GM23338 (cell line): Measurements from ENCODE around the gene CAPN14. TPM values are rescaled to one million over a fixed set of nuclear protein-coding genes. Genes with fewer than 3 reads are reported as not detected.

ENCODE experiments used
- ATAC-seq: fragments of 200-7000 bp; cut with Tn5 transposase; 3 replicates; pipeline ENCODE4 v1.9.1; 2020
- DNase-seq: peaks from one replicate; pipeline ENCODE4 v3.0.0-alpha.2; 2015; ENCODE audit warnings: low spot score
- H2AFZ ChIP-seq: fragments of 200-600 bp; sonication (generic); 2 replicates; pipeline ENCODE4 v1.8.0; 2016; ENCODE audit warnings: antibody characterized with exemption, mild to moderate bottlenecking, moderate library complexity
- H3F3A ChIP-seq: fragments of 200-600 bp; sonication (generic); replicated peaks from 2 replicates; pipeline ENCODE4 v1.8.0; 2017; ENCODE audit warnings: antibody characterized with exemption, mixed run types, low read depth
- H3K27ac ChIP-seq: fragments of 200-600 bp; sonication (generic); 2 replicates; pipeline ENCODE4 v1.6.1; 2016; ENCODE audit warnings: low read depth
- H3K27me3 ChIP-seq: fragments of 200-600 bp; sonication (generic); 2 replicates; pipeline ENCODE4 v1.8.0; 2016; ENCODE audit warnings: mild to moderate bottlenecking, mixed run types, moderate library complexity; ENCODE audit not compliant: insufficient read depth
- H3K36me3 ChIP-seq: fragments of 200-600 bp; sonication (generic); 2 replicates; pipeline ENCODE4 v1.8.0; 2016; ENCODE audit warnings: mild to moderate bottlenecking; ENCODE audit not compliant: insufficient read depth
- H3K4me1 ChIP-seq: fragments of 200-600 bp; sonication (generic); 2 replicates; pipeline ENCODE4 v1.8.0; 2016; ENCODE audit warnings: mild to moderate bottlenecking, moderate library complexity; ENCODE audit not compliant: insufficient read depth
- H3K4me2 ChIP-seq: fragments of 200-600 bp; sonication (generic); 2 replicates; pipeline ENCODE4 v1.7.1; 2017; ENCODE audit warnings: mixed run types
- H3K4me3 ChIP-seq: fragments of 200-600 bp; sonication (generic); 2 replicates; pipeline ENCODE4 v1.6.1; 2016; ENCODE audit warnings: mixed run types
- H3K79me2 ChIP-seq: fragments of 200-600 bp; sonication (generic); replicated peaks from 2 replicates; pipeline ENCODE4 v1.8.0; 2017; ENCODE audit warnings: mild to moderate bottlenecking; ENCODE audit not compliant: insufficient read depth
- H3K9me2 ChIP-seq: fragments of 200-600 bp; sonication (generic); 2 replicates; pipeline ENCODE4 v1.8.0; 2017; ENCODE audit not compliant: insufficient read depth
- H4K20me1 ChIP-seq: fragments of 200-600 bp; sonication (generic); replicated peaks from 2 replicates; pipeline ENCODE4 v1.8.0; 2017; ENCODE audit warnings: mild to moderate bottlenecking; ENCODE audit not compliant: insufficient read depth
- H3K27ac Mint-ChIP-seq: 2 replicates; pipeline ENCODE4 v1.8.0; 2020; ENCODE audit warnings: inconsistent platforms, mild to moderate bottlenecking, moderate library complexity, mixed read lengths
- H3K27me3 Mint-ChIP-seq: 3 replicates; pipeline ENCODE4 v1.8.0; 2022; ENCODE audit warnings: low read depth, mild to moderate bottlenecking, moderate library complexity, mixed read lengths, inconsistent platforms; ENCODE audit not compliant: insufficient read depth, poor library complexity
- H3K36me3 Mint-ChIP-seq: 3 replicates; pipeline ENCODE4 v1.8.0; 2021; ENCODE audit warnings: low read depth, mild to moderate bottlenecking, inconsistent platforms, moderate library complexity, mixed read lengths
- H3K4me1 Mint-ChIP-seq: 3 replicates; pipeline ENCODE4 v1.8.0; 2020; ENCODE audit warnings: mild to moderate bottlenecking, inconsistent platforms, mixed read lengths
- H3K4me3 Mint-ChIP-seq: 3 replicates; pipeline ENCODE4 v1.8.0; 2021; ENCODE audit warnings: moderate library complexity, mild to moderate bottlenecking, inconsistent platforms, mixed read lengths
- H3K9me3 Mint-ChIP-seq: 3 replicates; pipeline ENCODE4 v1.8.0; 2020; ENCODE audit warnings: moderate library complexity, mild to moderate bottlenecking, inconsistent platforms, mixed read lengths
- CTCF ChIP-seq, 2 experiments: fragments of 200-600 bp in 1 of 2; sonication (generic) in 1 of 2; conservative IDR thresholded peaks; 2 replicates each; pipeline versions ENCODE4 v1.5.1 to v1.6.1; 2016 to 2017; ENCODE audit warnings: antibody characterized with exemption in 2 of 2, low read depth in 2 of 2, mild to moderate bottlenecking in 2 of 2, moderate library complexity in 1 of 2
- EZH2 ChIP-seq: fragments of 200-600 bp; sonication (generic); IDR thresholded peaks from one replicate; pipeline ENCODE4 v1.8.0; 2017; ENCODE audit warnings: antibody characterized with exemption, mild to moderate bottlenecking, low read depth; ENCODE audit not compliant: unreplicated experiment
- JUNB ChIP-seq: IDR thresholded peaks from one replicate; pipeline ENCODE4 v1.6.1; 2016; ENCODE audit warnings: antibody characterized with exemption; ENCODE audit not compliant: unreplicated experiment
- REST ChIP-seq: IDR thresholded peaks from one replicate; pipeline ENCODE4 v1.6.1; 2018; ENCODE audit warnings: antibody characterized with exemption; ENCODE audit not compliant: unreplicated experiment
- STAT1 ChIP-seq: IDR thresholded peaks from one replicate; pipeline ENCODE4 v1.6.1; 2016; ENCODE audit warnings: antibody characterized with exemption; ENCODE audit not compliant: unreplicated experiment
- ZNF114 ChIP-seq: fragments of 250-450 bp; sonication (Bioruptor Pico); IDR thresholded peaks from 2 replicates; pipeline ENCODE4 v1.5.0; 2020; ENCODE audit warnings: mild to moderate bottlenecking, moderate library complexity
- ZNF331 ChIP-seq: fragments of 250-450 bp; sonication (Bioruptor Pico); IDR thresholded peaks from 2 replicates; pipeline ENCODE4 v1.5.0; 2020; ENCODE audit warnings: low read depth, mild to moderate bottlenecking, moderate library complexity
- ZNF462 ChIP-seq: fragments of 250-450 bp; sonication (Bioruptor Pico); IDR thresholded peaks from 2 replicates; pipeline ENCODE4 v1.5.0; 2020; ENCODE audit warnings: mild to moderate bottlenecking, moderate library complexity
- polyA plus RNA-seq: library from polyadenylated mRNA; unstranded; fragments of >200 nt; fragmentation: Nextera tagmentation; extraction: Ambion mirVana; gene quantifications from 2 replicates; pipeline ENCODE4 v1.2.1, GENCODE V29; 2016
- total RNA-seq: library from RNA; depleted of rRNA; stranded (reverse); fragments of >200 nt; shearing (Covaris generic); gene quantifications from 2 replicates; pipeline ENCODE4 v1.2.3, GENCODE V29; 2014

The CAPN14 gene
- total and polyA plus RNA-seq, 2 experiments from 2014 or later: 0.15 TPM; not detected in 1

DNA sequence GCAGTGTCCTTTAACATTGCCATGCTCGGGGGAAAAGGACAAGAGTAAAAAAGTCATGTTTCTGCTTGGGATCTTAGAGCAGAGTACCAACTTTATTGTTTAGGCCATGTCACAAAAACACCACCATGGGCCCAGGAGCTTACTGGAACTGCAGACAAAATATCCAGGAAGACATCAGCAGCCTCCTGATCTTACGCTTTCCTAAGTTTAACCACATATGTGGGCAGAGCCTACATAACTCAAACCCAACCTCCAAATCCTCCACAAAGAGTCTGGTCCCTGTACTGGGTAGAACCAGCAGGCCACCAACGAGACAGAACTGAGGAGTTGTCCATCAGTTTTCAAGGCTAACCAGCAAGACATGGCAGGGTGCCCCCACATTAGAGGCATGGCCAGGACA, 89.4 kb downstream of the CAPN14 start (continued):
- TF ChIP-seq REST: no peak
- no peak for TF ChIP-seq STAT1

DNA sequence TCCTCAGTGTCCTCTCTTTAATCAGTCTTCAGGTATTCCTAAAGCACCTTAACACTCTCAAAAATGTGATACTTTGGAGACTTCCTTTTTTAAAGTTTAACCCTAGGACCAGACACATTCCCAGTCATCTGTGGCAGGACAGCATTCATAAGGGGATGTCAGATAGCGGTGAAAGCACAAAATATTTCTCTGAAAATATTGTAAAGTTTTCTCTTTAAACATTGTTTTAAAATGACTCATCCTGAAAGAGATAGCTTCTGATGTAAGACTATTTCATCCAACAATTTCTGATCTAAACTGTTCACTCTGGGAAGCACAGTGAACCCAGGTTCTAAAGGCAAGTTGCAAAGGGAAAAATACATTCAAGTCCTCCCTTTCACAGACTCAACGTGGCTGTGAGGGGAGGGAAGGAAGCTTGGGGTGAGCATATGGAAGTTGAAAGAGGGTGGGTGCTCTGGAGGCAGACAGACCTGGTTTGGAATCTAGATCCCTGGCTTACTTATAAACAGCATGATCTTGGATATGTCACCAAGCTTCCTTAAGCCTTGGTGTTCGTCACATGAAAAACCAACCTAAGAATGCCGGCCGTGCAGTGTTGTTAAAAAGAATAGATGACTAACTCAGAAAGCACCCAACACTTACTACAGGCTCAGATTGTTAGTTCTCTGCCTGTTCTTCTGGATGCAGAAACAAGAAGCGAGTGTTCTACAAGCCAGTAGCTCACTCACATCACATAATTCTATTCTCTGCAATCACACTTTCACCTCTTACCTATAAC, 91.2 kb downstream of the CAPN14 start:
- Histone ChIP-seq H3K27ac (no peak overlapping the region), H3K4me3 (no peak overlapping the region), H3K9me2 (no peaks in the 10 kb centered on the region), H3K4me1 (peaks cover 14% of the 10 kb centered on the region), H3K79me2 (no peaks in the 10 kb centered on the region), H3K27me3 (no peaks in the 10 kb centered on the region), H3K4me2 (no peak overlapping the region), H2AFZ (no peak overlapping the region), H3K36me3 (no peaks in the 10 kb centered on the region), H3F3A (no peaks in the 10 kb centered on the region), H4K20me1 (no peaks in the 10 kb centered on the region; the same call in 1 of the 2 replicates)
- ATAC-seq (no peak), DNase-seq (no peak)
- Mint-ChIP-seq H3K4me1 (peaks cover 25% of the 10 kb centered on the region), H3K36me3 (no peaks in the 10 kb centered on the region), H3K27ac (0 out of 2 replicates have a peak overlapping the region, but pooled peaks have one; percentile 66), H3K4me3 (no peak overlapping the region), H3K9me3 (no peaks in the 10 kb centered on the region), H3K27me3 (peaks cover 7% of the 10 kb centered on the region)
- TF ChIP-seq ZNF114 (CRISPR knock-in tag) (no peak), REST (no peak), EZH2 (no peak), CTCF (conservative IDR thresholded peaks at IDR 0.05; ENCODE audit: low read depth in 2 of 2) (no peak), STAT1 (no peak), ZNF462 (CRISPR knock-in tag) (no peak), JUNB (no peak), ZNF331 (no peak)
